PFSK-1 (cell line): ENCODE results near the gene TMEM132E.

Experiments
- FOXP2 ChIP-seq: optimal IDR thresholded peaks from 2 replicates; pipeline ENCODE3; 2011; ENCODE audit warnings: borderline replicate concordance, control low read depth, inconsistent platforms; ENCODE audit not compliant: insufficient read depth; ENCODE audit errors: extremely low read length, extremely low read depth
- POLR2AphosphoS5 ChIP-seq: IDR thresholded peaks from 2 replicates; pipeline ENCODE4 v1.6.1; 2012; ENCODE audit warnings: low read depth, mild to moderate bottlenecking, control low read depth, low read length, moderate library complexity
- REST ChIP-seq, 2 experiments: IDR thresholded peaks; 2 replicates each; pipeline versions ENCODE4 v1.6.1 to v1.8.0; 2011 to 2012; ENCODE audit warnings: low read depth in 2 of 2, low read length in 2 of 2, control low read depth in 1 of 2, inconsistent platforms in 1 of 2, mild to moderate bottlenecking in 1 of 2, moderate library complexity in 1 of 2; ENCODE audit not compliant: insufficient read depth in 1 of 2
- SIN3A ChIP-seq: IDR thresholded peaks from 2 replicates; pipeline ENCODE4 v1.6.1; 2012; ENCODE audit warnings: mild to moderate bottlenecking, low read length, moderate library complexity, borderline replicate concordance; ENCODE audit not compliant: insufficient read depth
- TAF1 ChIP-seq: IDR thresholded peaks from 2 replicates; pipeline ENCODE4 v1.6.1; 2012; ENCODE audit warnings: low read length, control low read depth, borderline replicate concordance; ENCODE audit not compliant: insufficient read depth

DNA sequence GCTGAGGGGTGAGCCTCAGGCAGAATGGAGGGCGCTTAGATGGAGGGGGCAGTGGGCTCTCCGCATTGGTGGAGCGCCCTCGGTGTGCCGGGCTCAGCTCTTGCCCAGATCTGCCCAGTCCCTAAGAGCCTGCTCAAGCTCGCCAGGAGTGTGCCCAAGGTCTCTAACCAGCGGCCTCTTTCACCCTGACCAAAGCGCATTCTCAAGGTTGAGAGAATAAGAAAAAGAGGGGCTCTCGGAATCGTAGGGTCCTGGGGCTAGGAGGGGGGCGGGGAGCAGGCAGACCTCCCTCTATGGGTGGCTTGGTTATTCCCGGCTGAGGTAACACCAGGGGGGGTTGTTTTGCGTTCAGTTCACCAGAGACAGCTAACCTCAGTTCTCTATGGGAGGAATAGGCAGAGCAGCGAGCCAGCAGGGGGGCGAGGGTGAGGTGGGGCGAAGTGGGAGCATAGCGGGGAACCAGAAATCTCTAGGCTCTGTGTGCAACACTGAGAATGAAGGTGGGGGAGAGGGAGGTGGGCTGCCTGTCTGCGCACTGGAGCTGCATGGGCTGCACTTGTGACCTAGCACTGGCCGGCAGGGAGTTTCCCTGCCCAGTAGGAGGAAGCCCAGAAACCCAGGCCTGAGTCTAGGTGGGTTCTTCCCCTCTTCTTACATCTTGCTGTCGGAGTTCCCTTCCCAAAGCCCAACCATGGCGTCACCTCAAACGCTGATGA lies 3.0 kb downstream of the TMEM132E start:
- TF ChIP-seq SIN3A (no peak), REST (IDR thresholded peaks at IDR 0.05; ENCODE audit: insufficient read depth in 1 of 2, low read depth in 2 of 2, low read length in 2 of 2) (no peak), POLR2AphosphoS5 (no peak), TAF1 (no peak), FOXP2 (no peak)
